CD4-positive, alpha-beta T cell treated with Interleukin-4 for 4 hours (primary cell): ENCODE results near the gene CDH4.
"Not testable (repeated sequence)": the region's sequence is repeated elsewhere in the genome, so short reads cannot be mapped to it uniquely, and the experiment has no call there.

ENCODE experiments used
- DNase-seq: peaks from one replicate; pipeline ENCODE4 v3.0.0-alpha.2; 2020

The CDH4 gene

GRCh38 chr20:61839912-61840778 lies 588.1 kb downstream of the CDH4 start:
- no peak for DNase-seq

GRCh38 chr20:61840779-61841455 lies 588.9 kb downstream of the CDH4 start:
- no peak for DNase-seq

GRCh38 chr20:61841551-61841950 lies 589.5 kb downstream of the CDH4 start:
- DNase-seq = no peak

GRCh38 chr20:61841966-61842365 lies 589.9 kb downstream of the CDH4 start:
- no peak for DNase-seq

- no peak for DNase-seq
These were observed 592.6 kb downstream of the CDH4 start for GRCh38 chr20:61844621-61845020.

- DNase-seq = no peak
These were observed 593.2 kb downstream of the CDH4 start for GRCh38 chr20:61845233-61845671.

GRCh38 chr20:61846074-61846473 lies 594.0 kb downstream of the CDH4 start:
- no peak for DNase-seq

GRCh38 chr20:61846741-61847419 lies 594.8 kb downstream of the CDH4 start:
- DNase-seq = no peak

GRCh38 chr20:61847420-61847748 lies 595.3 kb downstream of the CDH4 start:
- DNase-seq = no peak

- no peak for DNase-seq
These were observed 595.9 kb downstream of the CDH4 start for GRCh38 chr20:61847986-61848385.

- DNase-seq = no peak
These were observed 596.8 kb downstream of the CDH4 start for GRCh38 chr20:61848851-61849250.

- DNase-seq = no peak
These were observed 597.3 kb downstream of the CDH4 start for GRCh38 chr20:61849376-61849775.

GRCh38 chr20:61849822-61850221 lies 597.8 kb downstream of the CDH4 start:
- DNase-seq = no peak

- no peak for DNase-seq
These were observed 598.4 kb downstream of the CDH4 start for GRCh38 chr20:61850457-61850856.

GRCh38 chr20:61850926-61851900 lies 599.2 kb downstream of the CDH4 start:
- DNase-seq = no peak

GRCh38 chr20:61852268-61853072 lies 600.4 kb downstream of the CDH4 start:
- DNase-seq = no peak

GRCh38 chr20:61853073-61854005 lies 601.3 kb downstream of the CDH4 start:
- no peak for DNase-seq

GRCh38 chr20:61854538-61854937 lies 602.5 kb downstream of the CDH4 start:
- not testable (repeated sequence) for DNase-seq

GRCh38 chr20:61855286-61855685 lies 603.2 kb downstream of the CDH4 start:
- no peak for DNase-seq

- no peak for DNase-seq
These were observed 604.8 kb downstream of the CDH4 start for GRCh38 chr20:61856626-61857413.
